H1 (cell line): Measurements from ENCODE around the gene DNAJB12. TPM values are rescaled to one million over a fixed set of nuclear protein-coding genes. Genes with fewer than 3 reads are reported as not detected.

Source experiments
- CTCF ChIA-PET: fragments of 300-600 bp; sonication (Branson Sonifier 250); formaldehyde crosslinking; loops from one replicate; lab custom pipeline; 2021; ENCODE audit not compliant: partially characterized antibody; lab: Charles Lee
- POLR2A ChIA-PET: fragments of 300-600 bp; sonication (Branson Sonifier 250); formaldehyde crosslinking; loops from one replicate; lab custom pipeline; 2021; ENCODE audit warnings: inconsistent platforms; ENCODE audit not compliant: partially characterized antibody; lab: Charles Lee
- DNase-seq, 2 experiments: peaks; one replicate each; pipeline versions ENCODE4 v3.0.0 to v3.0.0-alpha.2; 2010 to 2022; ENCODE audit warnings: low spot score in 2 of 2, low read depth in 1 of 2, mixed read lengths in 1 of 2
- FAIRE-seq: peaks from 2 replicates; lab custom pipeline; 2011; peaks lifted over from hg19 to GRCh38; lab: Jason Lieb, UNC
- H2AFZ ChIP-seq: 2 replicates; pipeline ENCODE4 v1.8.1; 2012; ENCODE audit warnings: low read length, inconsistent platforms
- H2AK5ac ChIP-seq: 2 replicates; pipeline ENCODE4 v1.6.1; 2013; ENCODE audit warnings: low read depth, low read length
- H2BK120ac ChIP-seq: replicated peaks from 2 replicates; pipeline ENCODE3; 2013; ENCODE audit warnings: low read depth, low read length, inconsistent platforms
- H2BK12ac ChIP-seq: 2 replicates; pipeline ENCODE4 v1.6.1; 2013; ENCODE audit warnings: low read depth, low read length
- H2BK15ac ChIP-seq: 2 replicates; pipeline ENCODE4 v1.6.1; 2013; ENCODE audit warnings: low read length
- H2BK20ac ChIP-seq: 2 replicates; pipeline ENCODE4 v1.6.1; 2013; ENCODE audit warnings: low read length
- H2BK5ac ChIP-seq: 2 replicates; pipeline ENCODE4 v1.6.1; 2013; ENCODE audit warnings: low read depth, low read length
- H3K14ac ChIP-seq: 2 replicates; pipeline ENCODE4 v1.6.1; 2013; ENCODE audit warnings: inconsistent platforms; ENCODE audit not compliant: insufficient read length
- H3K18ac ChIP-seq: 2 replicates; pipeline ENCODE4 v1.6.1; 2013; ENCODE audit warnings: low read length; ENCODE audit errors: extremely low read depth
- H3K23ac ChIP-seq: 2 replicates; pipeline ENCODE4 v1.6.1; 2013; ENCODE audit warnings: inconsistent platforms; ENCODE audit not compliant: insufficient read length
- H3K23me2 ChIP-seq: 2 replicates; pipeline ENCODE4 v1.6.1; 2013; ENCODE audit warnings: low read depth, low read length
- H3K27ac ChIP-seq: 2 replicates; pipeline ENCODE4 v1.6.1; 2011; ENCODE audit warnings: low read depth, low read length, inconsistent platforms
- H3K27me3 ChIP-seq, 4 experiments: replicated peaks in 1 of 4; 1 replicate in 1 of 4; 2 replicates in 3 of 4; pipeline versions ENCODE4 v1.6.1 to v1.8.1; 2011 to 2013; ENCODE audit warnings: low read length in 3 of 4, mild to moderate bottlenecking in 3 of 4, inconsistent platforms in 2 of 4, mixed read lengths in 2 of 4, moderate library complexity in 1 of 4; ENCODE audit not compliant: control insufficient read depth in 3 of 4, insufficient read depth in 3 of 4; ENCODE audit errors: extremely low read depth in 1 of 4
- H3K36me3 ChIP-seq, 4 experiments: 2 replicates each; pipeline versions ENCODE4 v1.6.1 to v1.8.1; 2011 to 2013; ENCODE audit warnings: mild to moderate bottlenecking in 4 of 4, low read length in 3 of 4, moderate library complexity in 2 of 4, control low read depth in 1 of 4, inconsistent platforms in 1 of 4; ENCODE audit not compliant: insufficient read depth in 4 of 4, control insufficient read depth in 2 of 4
- H3K4ac ChIP-seq: replicated peaks from 2 replicates; pipeline ENCODE3; 2013; ENCODE audit warnings: low read length, low read depth, mixed read lengths, inconsistent platforms; ENCODE audit not compliant: insufficient read length
- H3K4me1 ChIP-seq, 4 experiments: replicated peaks in 1 of 4; 1 replicate in 1 of 4; 2 replicates in 3 of 4; pipeline versions ENCODE4 v1.6.1 to v1.8.1; 2011 to 2013; ENCODE audit warnings: low read length in 3 of 4, inconsistent platforms in 2 of 4, mixed read lengths in 1 of 4; ENCODE audit not compliant: insufficient read depth in 4 of 4, control insufficient read depth in 3 of 4
- H3K4me2 ChIP-seq, 2 experiments: 2 replicates each; pipeline versions ENCODE4 v1.6.1 to v1.8.1; 2011 to 2013; ENCODE audit warnings: low read depth in 2 of 2, low read length in 2 of 2, control low read depth in 1 of 2, inconsistent platforms in 1 of 2, mild to moderate bottlenecking in 1 of 2; ENCODE audit not compliant: insufficient read depth in 1 of 2
- H3K4me3 ChIP-seq, 4 experiments: fragments of 200-600, 300-600 bp in 1 of 4; sonication (generic), shearing (Covaris generic), sonication (Bioruptor Twin) in 1 of 4; 2 replicates each; pipeline versions ENCODE4 v1.5.1 to v1.8.1; 2011 to 2016; ENCODE audit warnings: low read length in 4 of 4, low read depth in 3 of 4, control low read depth in 2 of 4, inconsistent platforms in 2 of 4, mild to moderate bottlenecking in 2 of 4, mixed read lengths in 1 of 4, moderate library complexity in 1 of 4; ENCODE audit not compliant: insufficient read depth in 2 of 4; ENCODE audit errors: extremely low read depth in 1 of 4
- H3K56ac ChIP-seq: replicated peaks from 2 replicates; pipeline ENCODE3; 2013; ENCODE audit warnings: low read depth, mild to moderate bottlenecking, mixed read lengths, low read length, inconsistent platforms; ENCODE audit not compliant: insufficient read length
- H3K79me1 ChIP-seq: 2 replicates; pipeline ENCODE4 v1.6.1; 2013; ENCODE audit warnings: low read depth, low read length, control low read depth
- H3K79me2 ChIP-seq, 2 experiments: 2 replicates each; pipeline versions ENCODE4 v1.6.1 to v1.8.1; 2012 to 2013; ENCODE audit warnings: low read length in 2 of 2, mild to moderate bottlenecking in 2 of 2, inconsistent platforms in 1 of 2; ENCODE audit not compliant: insufficient read depth in 2 of 2, control insufficient read depth in 1 of 2
- H3K9ac ChIP-seq, 4 experiments: replicated peaks in 1 of 4; 1 replicate in 1 of 4; 2 replicates in 3 of 4; pipeline versions ENCODE4 v1.6.1 to v1.8.1; 2011 to 2013; ENCODE audit warnings: low read depth in 3 of 4, low read length in 3 of 4, control low read depth in 2 of 4, mild to moderate bottlenecking in 2 of 4, moderate library complexity in 2 of 4, inconsistent platforms in 1 of 4; ENCODE audit errors: extremely low read depth in 1 of 4
- H3K9me3 ChIP-seq, 2 experiments: 2 replicates each; pipeline versions ENCODE4 v1.6.1 to v1.8.1; 2012 to 2013; ENCODE audit warnings: mild to moderate bottlenecking in 2 of 2, moderate library complexity in 2 of 2, control low read depth in 1 of 2, inconsistent platforms in 1 of 2, low read depth in 1 of 2, low read length in 1 of 2, mixed read lengths in 1 of 2; ENCODE audit not compliant: insufficient read depth in 2 of 2
- H4K20me1 ChIP-seq, 2 experiments: replicated peaks in 1 of 2; 2 replicates each; pipeline versions ENCODE3 to v1.8.1; 2011 to 2013; ENCODE audit warnings: inconsistent platforms in 2 of 2, low read length in 2 of 2, mild to moderate bottlenecking in 1 of 2; ENCODE audit not compliant: insufficient read depth in 2 of 2, control insufficient read depth in 1 of 2
- H4K5ac ChIP-seq: 2 replicates; pipeline ENCODE4 v1.6.1; 2013; ENCODE audit warnings: low read length, low read depth, mixed read lengths, inconsistent platforms; ENCODE audit not compliant: insufficient read length
- H4K8ac ChIP-seq: 2 replicates; pipeline ENCODE4 v1.8.0; 2013; ENCODE audit warnings: mild to moderate bottlenecking, moderate library complexity, low read length, inconsistent platforms; ENCODE audit not compliant: insufficient read depth; ENCODE audit errors: extremely low read depth
- H4K91ac ChIP-seq: replicated peaks from 2 replicates; pipeline ENCODE3; 2013; ENCODE audit warnings: low read length, mixed read lengths, inconsistent platforms; ENCODE audit not compliant: insufficient read length
- WGBS, 2 experiments: shearing (Covaris generic) in 1 of 2; methylation state at CpG; one replicate each; pipeline versions ENCODE4 v1.1.6 to v1.1.7; 2013 to 2015; ENCODE audit warnings: low lambda C conversion rate in 2 of 2, mixed read lengths in 2 of 2, inconsistent platforms in 1 of 2, low coverage in 1 of 2, missing lambda C conversion rate in 1 of 2; ENCODE audit not compliant: insufficient replicate concordance in 2 of 2, insufficient coverage in 1 of 2, insufficient read length in 1 of 2; ENCODE audit errors: extremely low coverage in 1 of 2, missing lambda C conversion rate in 1 of 2; 5-methylcytosine and 5-hydroxymethylcytosine counted together
- polyA plus RNA-seq, 7 experiments: library from polyadenylated mRNA; depleted of rRNA in 3 of 7; stranded (reverse) in 5 of 7; unstranded in 2 of 7; fragments of >200 nt in 5 of 7; fragments of 200-250 nt in 2 of 7; gene quantifications; 1 replicate in 5 of 7; 2 replicates in 1 of 7; 4 replicates in 1 of 7; pipeline versions ENCODE4 v1.2.1 to v1.2.3, GENCODE V29; 2011 to 2013; ENCODE audit warnings: missing spikeins in 2 of 7, mixed read lengths in 2 of 7
- total RNA-seq: library from RNA; stranded (reverse); fragmentation: NEBNext Ultra II Directional; extraction: Animal tissue kit (Norgen Biotek cat#: 25700); gene quantifications from 2 replicates; pipeline ENCODE4 v1.2.1, GENCODE V29; 2021
- TF ChIP-seq, protein P1 (sequence below): IDR thresholded peaks from 2 replicates; pipeline ENCODE4 v1.6.1; 2012; ENCODE audit warnings: inconsistent platforms

Gene DNAJB12
- total and polyA plus RNA-seq, 2 of the 8 experiments (the other 6 are each of a cell fraction or from before 2014, with no cell fraction given), result 10.8 to 20.5 TPM

DNA sequence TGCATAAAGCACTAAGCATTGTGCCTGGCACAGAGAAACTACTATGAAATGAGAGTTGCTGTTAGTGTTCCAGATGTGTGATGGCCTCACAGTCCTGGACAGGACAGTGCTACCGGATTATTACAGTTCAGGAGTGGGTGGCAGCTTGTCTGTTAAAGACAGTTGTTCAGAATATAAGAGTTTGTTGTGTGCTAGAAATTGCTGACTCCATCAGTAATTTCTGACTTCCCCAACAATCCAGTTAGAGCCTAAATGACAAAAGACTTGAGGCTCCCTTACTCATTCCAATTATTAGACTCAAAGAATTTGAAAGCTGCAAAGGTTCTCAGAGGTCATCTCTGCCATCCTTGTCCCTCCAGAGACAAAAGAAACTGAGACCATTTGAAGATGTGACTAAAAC lies 34.3 kb upstream of the DNAJB12 start:
- H2BK20ac ChIP-seq, result no peak overlapping the region
- H3K4me1 ChIP-seq, result peaks cover 0 to 6% (median 3%) of the 10 kb centered on the region in 4 experiments; a peak in 3 of 7 replicates
- H3K4me3 ChIP-seq, result no peak overlapping the region
- FAIRE-seq, result no peak
- H4K20me1 ChIP-seq, result no peaks in the 10 kb centered on the region
- H3K14ac ChIP-seq, result no peak overlapping the region
- H3K27me3 ChIP-seq, result no peaks in the 10 kb centered on the region
- no peak overlapping the region for H3K4ac ChIP-seq
- H3K56ac ChIP-seq, result no peak overlapping the region
- no peak overlapping the region for H3K9ac ChIP-seq
- no peak overlapping the region for H3K23ac ChIP-seq
- H2AFZ ChIP-seq, result no peak overlapping the region
- H3K79me2 ChIP-seq, result no peaks in the 10 kb centered on the region
- H3K18ac ChIP-seq, result no peak overlapping the region
- H3K4me2 ChIP-seq, result no peak overlapping the region
- ChIA-PET CTCF (interaction anchor here (1.1 to 2.1 kb wide), 2 partner anchors 11 to 14 kb away, joined by 4 to 9 read pairs; no protein-coding TSS in a partner anchor), POLR2A (no interaction called here)
- no peak overlapping the region for H4K5ac ChIP-seq
- no peak overlapping the region for H2AK5ac ChIP-seq
- H3K36me3 ChIP-seq, result no peaks in the 10 kb centered on the region
- no peaks in the 10 kb centered on the region for H3K79me1 ChIP-seq
- H3K27ac ChIP-seq, result no peak overlapping the region
- no peaks in the 10 kb centered on the region for H3K23me2 ChIP-seq
- H2BK120ac ChIP-seq, result no peak overlapping the region
- no peak overlapping the region for H4K8ac ChIP-seq
- no peak for DNase-seq
- no peak overlapping the region for H4K91ac ChIP-seq
- WGBS, 2 experiments, result 88% methylated on average over 1 of the region's 1 CpG; no CpG with 5 or more reads in 1 of the 2 experiments
- H2BK5ac ChIP-seq, result no peak overlapping the region
- H2BK15ac ChIP-seq, result no peak overlapping the region
- H2BK12ac ChIP-seq, result no peak overlapping the region
- no peaks in the 10 kb centered on the region for H3K9me3 ChIP-seq
- TF ChIP-seq, protein P1, sequence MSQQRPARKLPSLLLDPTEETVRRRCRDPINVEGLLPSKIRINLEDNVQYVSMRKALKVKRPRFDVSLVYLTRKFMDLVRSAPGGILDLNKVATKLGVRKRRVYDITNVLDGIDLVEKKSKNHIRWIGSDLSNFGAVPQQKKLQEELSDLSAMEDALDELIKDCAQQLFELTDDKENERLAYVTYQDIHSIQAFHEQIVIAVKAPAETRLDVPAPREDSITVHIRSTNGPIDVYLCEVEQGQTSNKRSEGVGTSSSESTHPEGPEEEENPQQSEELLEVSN, result no peak
